ENCODE data around the gene TDRD3.

TDRD3 gene

DNA sequence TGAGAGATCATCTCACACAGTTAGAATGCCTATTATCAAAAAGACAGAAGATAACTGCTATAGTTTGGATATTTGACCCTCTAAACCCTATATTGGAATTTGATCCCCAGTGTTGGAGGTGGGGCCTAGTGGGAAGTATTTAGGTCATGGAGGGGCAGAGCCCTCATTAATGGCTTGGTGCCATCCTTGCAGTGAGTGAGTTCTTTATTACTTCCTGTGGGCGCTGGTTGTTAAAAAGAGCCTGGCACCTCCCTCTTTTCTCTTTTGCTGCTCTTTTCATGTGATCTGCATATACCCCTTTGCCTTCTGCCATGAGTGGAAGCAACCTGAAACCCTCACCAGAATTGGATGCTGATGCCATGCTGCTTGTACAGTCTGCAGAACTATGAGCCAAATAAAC, 66.8 kb downstream of the TDRD3 start:
- no peak for DNase-seq

DNA sequence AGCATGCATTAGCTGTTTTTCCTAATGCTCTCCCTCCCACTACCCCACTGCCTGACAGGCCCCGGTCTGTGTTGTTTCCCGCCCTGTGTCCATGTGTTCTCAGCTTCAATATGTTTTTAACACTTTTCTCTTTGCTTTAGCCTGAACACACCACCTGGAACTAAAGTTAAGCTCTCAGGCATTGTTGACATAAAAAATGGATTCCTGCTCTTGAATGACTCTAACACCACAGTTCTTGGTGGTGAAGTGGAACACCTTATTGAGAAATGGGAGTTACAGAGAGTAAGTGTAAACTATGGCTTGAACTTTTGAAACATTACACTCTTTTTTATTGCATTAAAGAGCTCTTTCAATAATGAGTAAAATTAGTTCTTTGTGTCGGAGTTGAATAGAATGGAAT, 70.1 kb downstream of the TDRD3 start:
- no peak for DNase-seq

DNA sequence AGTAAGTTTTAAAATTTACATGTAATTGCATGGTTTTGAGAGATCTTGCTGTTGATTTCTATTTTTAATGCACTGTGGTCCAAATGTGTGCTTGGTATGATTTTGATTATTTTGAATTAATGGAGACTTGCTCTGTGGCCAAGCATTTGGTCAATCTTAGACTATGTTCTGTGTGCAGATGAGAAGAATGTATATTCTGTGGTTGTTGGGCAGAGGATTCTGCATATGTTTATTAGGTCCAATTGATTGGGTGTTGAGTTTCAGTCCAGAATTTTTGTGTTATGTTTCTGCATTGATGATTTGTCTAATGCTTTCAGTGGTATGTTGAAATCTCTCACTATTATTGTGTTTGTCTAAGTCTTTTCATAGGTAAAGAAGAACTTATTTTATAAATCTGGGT, 82.3 kb downstream of the TDRD3 start:
- no peak for DNase-seq

DNA sequence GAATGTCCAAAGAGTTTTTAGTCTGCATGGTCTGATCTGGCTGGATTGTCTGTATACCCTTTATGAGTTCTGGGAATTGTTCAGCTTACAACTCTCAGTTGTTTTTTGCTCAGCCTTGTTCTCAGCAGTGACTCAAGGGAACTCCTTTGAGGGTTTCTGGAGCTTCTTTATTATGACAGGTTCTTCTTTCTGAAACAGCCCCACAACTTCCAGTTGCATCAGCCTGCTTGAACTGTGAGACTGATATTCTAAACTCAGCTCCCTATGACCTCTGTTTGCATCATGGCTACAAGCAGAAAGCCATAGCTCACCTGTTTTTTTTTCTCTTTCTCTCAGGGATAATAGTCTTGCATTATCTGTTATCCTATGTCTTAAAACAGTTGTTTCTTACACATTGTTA, 85.0 kb downstream of the TDRD3 start:
- DNase-seq: no peak

DNA sequence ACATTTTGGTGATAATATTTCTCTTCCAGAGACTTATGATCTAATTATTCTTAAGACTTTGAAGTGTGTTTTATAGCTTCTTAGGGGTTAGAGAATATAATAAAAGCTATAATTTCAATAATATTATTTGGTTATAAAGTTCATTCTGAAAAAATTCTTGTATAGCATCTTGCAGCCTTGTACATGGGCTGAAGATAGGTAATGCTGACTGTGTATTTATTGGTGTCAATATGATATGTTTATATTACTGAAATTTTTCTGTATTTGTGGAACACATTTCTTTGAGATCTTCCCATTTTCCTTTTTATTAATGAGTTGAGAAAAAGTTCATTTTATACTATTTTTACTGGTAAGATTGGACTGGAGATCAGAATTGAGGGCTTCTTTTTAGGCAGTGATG, 87.8 kb downstream of the TDRD3 start:
- DNase-seq: no peak

DNA sequence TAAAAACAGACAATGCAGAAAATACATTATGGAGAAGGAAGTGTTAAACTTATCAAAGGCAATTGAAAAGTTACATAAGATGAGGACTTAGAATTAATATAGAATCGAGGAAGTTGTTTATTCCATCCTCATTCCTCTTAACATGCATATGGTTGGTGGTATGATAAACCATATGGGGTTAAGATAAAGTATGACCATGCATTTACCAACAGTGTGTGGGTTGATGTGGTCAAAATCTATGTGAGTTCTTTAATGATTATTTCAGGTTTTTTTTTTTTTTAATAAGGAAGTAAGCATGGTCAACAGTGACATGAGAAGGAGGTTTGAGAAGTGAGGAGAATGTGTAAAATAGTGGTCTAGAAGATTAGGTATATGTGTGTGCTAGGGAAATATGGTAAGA, 94.5 kb downstream of the TDRD3 start:
- DNase-seq: no peak

DNA sequence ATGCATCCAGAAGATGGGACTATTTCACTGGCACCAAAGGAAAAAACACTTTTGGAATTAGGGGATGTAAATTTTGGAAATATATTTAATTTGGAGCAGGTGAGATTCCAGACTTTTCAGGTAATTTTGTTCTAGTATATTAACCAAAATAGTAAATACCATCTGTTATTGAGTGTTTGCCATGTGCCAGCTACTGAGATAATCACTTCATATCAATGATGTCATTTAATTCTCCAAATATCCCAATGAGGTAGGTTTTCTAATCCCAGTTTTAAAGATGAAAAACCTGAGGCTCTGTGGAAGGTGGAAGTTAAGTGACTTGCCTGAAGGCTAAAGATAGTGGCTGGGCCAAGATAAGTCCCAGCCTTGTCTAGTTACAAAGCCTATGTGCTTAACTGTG, 95.2 kb downstream of the TDRD3 start:
- DNase-seq: no peak

DNA sequence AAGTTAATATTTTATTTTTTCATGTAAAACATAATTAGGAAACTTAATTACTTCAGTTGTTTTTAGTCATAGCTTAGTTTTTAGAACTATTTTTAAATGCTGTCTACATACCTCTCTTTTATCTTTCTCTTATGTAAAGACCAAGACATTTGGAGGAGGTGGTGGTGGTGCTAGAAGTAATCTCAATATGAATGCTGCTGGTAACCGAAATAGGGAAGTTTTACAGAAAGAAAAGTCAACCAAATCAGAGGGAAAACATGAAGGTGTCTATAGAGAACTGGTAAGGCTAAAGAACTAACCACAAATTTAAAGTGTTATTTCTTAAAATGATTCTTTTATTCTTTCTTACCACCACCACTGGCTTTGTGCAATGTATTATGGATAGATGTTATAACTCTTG, 97.3 kb downstream of the TDRD3 start:
- no peak for DNase-seq

DNA sequence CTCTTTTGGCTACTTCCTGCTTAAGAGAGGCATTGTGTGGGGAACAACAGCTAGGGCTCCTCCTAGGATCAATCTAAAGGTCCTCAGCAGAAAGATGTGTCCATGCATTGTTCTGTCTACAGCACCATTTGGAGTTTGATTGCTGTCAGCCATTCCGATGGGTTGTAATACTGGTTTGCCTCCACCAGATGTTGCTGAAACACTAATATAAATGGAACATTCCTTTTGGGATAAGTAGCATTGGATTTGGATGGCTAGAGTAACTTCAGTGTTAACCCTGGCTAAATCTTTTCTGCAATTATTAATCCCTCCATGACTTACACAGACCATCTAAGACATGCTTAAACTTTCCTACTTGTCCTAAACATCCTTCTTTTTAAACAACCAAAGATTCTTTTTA, 104.2 kb downstream of the TDRD3 start:
- no peak for DNase-seq

DNA sequence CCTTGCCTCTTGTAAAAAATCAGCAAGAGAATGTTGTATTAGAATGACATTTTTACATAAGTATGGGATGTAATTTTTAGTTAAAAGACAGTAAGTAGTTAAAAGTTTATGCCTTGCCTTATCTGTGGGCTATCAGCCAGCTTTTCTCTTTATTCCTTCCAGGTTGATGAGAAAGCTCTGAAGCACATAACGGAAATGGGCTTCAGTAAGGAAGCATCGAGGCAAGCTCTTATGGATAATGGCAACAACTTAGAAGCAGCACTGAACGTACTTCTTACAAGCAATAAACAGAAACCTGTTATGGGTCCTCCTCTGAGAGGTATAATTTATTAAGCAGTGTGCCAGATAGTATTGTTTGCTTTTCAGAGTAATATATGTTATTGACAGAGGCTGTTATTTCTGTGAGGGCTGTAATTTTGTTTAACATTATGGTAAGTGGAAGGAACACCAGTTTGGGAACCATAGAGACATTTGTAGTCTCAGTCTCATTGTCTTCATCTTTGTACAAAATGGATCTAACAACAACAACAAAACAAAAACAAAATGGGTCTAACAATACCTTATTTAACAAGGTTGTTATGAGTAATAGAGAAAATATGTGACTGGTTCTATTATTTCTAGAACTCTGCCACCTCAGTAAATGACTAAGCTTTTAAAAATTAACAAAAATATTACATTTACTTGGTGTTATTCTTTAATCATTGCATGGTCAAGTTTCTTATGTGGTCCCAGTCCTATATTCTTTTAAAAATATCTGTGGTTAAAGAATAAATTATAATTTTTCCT, 112.8 kb downstream of the TDRD3 start:
- no peak for DNase-seq

DNA sequence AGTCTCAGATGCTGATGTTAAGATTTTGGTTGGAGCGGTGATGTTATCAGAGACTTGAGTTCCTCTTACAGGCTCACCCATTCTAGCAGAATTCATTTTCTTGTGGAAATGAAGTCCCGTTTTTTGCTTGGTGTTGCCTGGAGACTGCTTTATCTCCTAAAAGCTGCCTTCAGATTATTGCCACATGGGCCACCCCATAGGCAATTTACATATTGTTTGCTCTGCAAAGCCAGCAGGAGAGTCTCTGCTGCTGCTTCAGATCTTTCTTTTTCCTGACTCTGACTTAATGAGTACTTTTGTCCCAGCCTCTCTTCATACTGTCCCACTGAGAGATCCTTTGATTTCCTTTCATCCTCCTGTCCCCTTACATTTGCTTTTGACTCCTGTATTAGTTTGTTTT, 114.6 kb downstream of the TDRD3 start:
- DNase-seq: no peak

DNA sequence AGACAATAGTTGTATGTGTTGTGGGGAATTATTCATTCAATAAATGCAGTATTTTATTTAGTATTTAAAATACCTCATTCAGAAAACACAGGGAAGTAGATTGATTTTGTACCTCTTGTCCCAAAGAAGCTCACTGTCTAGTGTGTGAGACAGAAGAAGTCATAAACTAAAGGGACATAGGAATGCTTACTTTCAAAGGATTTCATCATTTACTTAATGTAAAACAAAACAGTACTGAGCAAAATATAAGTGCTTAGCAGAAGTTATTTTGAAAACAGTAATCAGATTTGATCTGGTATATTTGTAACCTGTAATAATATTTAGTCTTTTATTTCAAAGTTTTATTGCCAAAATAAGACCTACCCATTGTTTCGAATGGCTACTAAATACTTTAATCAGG, 117.9 kb downstream of the TDRD3 start:
- DNase-seq: no peak

DNA sequence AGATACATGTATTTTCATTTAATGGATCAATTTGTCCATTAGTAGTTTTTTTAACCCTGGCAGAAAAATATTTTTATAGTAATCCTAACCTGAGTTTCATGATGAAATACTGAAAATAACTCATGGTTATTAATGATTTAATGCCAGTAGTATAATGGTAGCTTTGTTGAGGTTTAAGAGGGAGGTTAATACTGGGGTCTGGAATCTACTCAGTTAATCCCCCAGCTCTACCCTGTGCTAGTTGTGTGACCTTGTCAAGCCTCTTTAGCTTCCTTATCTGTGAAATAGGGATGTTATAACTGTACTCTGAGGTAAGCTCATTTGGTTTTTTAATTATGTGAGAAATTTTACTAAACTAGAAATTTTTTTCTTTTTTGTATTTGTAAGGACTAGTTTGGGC, 122.5 kb downstream of the TDRD3 start:
- DNase-seq: no peak

DNA sequence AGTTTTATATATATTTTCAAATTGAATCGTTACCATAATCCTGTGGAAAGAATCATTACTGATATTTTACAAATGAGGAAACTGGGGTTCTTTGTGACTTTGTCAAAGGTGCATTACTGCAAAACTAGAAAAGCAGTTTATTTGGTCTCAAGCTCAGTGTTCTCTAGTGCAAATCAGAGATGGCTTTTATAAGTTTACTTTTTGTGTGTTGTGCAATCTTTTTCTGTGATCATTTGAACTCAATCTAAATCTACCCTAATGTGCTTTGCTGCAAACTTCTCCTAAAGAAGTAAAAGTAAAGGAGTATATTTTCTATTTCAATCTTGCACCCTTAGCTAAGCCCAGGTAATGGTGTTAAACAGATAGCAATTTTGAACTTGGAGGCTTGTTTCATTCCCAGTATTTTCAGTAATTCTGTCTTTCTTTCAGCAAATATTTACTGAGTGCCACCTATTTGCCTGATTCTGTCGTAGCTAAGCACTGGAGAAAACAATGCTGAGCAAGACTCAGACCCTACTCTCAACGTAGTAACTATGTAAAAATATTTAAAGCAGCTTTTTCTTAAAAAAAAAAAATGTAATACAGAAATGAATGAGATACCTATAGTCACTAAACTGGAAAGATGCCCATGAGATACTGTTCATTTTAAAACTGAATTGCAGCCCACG, 124.0 kb downstream of the TDRD3 start:
- no peak for DNase-seq

DNA sequence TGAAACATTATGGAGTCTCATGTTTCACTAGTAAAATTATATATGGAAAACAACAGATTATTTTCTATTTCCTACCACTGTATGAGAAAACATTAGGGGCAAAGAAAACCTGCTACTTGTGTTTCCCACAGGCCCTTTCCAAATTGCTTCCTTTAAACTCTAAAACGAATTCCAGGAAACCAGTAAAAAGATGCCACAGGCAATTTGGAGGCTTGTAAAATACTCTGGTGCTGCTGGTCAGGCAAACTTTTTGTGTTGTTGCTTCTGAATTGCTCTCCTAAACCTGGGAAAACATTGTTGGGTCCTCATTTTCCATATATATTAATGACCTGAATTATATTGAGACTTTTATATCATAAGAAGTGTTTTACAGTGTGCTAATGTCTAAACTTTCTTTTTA, 141.5 kb downstream of the TDRD3 start:
- no peak for DNase-seq

DNA sequence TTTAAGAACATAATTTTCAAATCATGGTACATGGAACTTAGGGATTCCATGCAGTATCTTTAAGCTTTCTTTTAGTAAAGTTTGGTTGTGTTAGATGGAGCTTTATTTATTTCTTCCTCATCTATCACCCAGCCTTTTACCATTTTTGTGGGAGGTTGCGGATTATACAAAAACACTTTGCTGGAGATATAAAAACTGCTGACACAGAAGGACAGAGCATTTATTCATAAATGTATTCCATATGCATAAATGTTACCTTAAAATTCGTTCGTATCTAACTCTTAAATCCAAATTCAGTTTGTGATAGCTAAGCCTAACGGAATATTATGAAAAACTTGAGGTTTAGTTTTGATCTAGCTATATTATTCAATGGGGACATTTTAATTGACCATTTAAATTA, 143.3 kb downstream of the TDRD3 start:
- no peak for DNase-seq

DNA sequence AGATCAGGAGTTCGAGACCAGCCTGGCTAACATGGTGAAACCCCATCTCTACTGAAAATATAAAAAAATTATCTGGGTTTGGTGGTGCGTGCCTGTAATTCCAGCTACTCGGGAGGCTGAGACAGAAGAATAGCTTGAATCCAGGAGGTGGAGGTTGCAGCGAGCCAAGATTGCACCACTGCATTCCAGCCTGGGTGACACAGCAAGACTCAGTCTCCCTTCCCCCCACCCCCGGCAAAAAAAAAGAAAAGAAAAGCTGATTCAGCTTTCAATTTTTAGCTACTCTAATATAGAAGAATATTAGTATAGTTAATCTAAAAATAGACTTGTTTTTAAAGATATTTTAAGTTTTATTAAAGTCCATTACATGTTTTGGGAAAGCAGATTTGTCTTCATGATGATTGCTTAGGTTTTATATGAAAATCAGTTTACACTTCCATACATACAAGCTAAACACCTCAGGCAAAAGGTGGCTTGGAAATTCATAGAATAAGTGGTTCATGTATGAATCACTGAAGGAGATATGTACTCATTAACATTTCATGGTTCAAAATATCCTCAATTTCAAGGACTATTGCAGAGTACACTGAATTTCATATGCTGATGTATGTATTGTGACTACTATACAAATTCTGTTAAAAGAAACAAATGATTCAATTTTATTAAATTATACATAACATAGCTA, 165.2 kb downstream of the TDRD3 start:
- DNase-seq: no peak

DNA sequence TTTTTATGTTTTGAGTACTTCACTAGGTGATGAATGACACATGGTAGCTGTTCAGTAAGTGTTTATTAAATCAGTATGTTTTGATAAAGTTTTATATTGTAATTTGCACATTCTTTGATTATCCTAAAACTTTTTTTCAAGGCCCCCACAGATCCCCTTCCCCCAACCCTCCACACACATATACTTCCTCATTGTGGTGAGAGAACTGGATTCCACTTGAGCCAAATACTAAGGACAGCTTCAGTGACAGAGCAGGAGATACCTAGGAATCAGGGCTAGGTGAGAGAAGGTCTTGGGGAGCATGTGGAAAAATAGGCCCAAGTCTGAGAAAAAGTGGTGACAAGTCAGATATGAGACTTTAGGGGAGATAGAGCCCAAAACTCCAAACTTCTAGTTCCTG, 174.6 kb downstream of the TDRD3 start:
- no peak for DNase-seq

DNA sequence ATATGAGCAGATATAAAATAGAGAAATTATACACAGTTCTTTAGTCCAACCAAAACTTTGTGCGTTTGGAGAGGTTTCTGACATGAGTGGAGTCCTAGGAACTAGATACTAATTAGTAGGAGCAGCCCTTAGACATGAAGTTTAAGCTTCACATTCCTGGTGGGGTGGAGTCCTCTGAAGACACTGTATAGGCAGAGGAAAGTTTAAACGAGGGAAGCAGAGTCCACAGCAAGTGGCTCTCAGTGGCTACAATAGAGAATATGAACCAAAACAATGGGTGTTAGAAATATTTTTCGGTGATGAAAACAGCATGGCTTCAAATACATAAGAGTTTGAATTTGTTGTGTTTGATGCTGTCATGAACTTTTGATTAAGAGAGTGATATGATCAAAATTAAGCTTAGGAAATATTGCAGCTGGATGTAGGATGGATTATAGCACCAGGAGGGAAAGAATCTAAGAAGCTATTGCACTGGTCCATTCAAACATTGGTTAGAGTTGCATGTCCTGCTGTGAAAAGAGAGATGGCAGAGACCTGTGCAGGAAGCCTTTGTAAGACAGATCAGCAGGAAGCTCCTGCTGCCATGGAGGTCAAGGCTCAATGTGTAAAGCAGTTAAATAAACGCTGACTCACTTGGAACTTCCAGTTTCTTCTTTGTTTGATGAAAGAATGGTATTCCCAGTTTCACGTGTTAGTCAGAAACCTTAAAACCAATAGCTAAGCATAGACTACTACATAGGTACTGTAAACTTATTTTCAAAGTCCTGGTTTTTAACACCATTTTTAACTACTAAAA, 175.2 kb downstream of the TDRD3 start:
- no peak for DNase-seq

DNA sequence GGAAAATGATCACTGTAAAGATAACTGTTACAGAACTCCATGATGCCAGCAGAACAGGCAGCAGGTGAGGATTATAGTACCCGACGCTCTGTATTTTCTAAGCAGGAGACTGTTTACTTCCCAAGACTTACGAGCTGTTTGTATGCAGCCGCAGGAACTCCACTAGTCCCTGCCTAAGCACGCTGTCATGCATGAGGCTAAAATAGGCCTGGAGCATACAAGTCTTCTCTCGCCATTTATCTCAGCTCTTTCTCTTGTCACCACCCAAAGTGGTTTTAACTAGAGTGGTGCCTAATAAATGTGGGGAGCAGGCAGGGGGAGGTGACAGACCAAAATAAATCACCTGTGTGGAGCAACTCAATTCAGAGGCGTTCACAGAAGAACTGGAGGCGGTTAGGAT, 175.8 kb downstream of the TDRD3 start:
- DNase-seq: no peak

DNA sequence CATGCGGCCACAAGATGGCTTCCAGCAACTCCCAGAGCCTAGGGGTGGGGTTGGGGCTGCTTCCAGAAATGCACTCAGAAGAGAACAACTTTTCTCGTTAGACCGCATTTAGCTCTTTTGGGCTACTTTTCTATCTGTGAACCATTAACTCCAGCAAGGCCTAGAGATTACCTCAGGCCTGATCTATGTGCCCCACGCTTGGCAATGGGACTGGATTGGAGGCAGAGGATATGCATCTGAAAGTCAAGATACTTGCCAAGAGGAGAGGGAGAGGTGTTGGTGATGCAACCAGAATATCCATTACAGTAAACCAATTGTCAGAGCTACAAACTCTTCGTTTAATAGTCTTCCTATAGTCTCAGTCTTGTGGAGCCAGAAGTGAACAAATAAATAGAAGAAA, 177.7 kb downstream of the TDRD3 start:
- no peak for DNase-seq

DNA sequence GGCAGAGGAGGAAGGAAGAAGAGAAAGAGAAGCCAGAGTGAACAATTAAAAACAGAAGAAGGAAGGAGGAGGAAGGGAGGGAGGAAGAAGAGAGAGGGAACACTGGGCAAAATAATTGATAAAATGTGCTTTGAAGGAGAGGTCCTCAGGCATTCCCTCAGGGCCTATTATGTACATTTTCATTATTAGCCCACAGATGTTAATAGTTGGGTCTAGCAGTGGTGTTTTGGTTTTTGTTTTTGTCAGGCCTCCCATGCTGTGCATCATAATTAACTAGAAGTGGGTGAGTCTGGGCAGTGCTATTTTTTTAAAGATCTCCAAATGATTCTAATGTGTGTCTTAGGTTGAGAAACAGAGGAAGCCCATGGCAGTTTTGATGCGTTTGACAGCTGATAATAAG, 178.1 kb downstream of the TDRD3 start:
- DNase-seq: no peak

DNA sequence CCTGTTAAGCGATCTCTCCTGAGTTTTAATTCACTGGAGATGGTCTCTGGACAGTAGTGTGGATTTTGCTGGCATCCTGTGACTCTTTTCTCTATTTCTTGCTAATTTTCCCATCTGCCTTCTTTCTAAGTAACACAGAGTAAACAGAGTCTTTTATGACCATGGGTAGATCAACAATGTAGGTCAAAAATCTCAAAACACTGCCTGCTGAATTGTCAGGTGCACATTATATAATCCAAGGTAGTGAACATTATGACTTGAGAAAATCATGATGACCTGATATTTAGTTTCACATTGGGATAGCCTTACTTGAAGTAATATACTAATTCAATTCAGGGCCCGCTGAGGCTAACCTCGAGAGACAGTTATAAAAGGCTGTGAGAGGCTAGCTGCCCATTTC, 180.7 kb downstream of the TDRD3 start:
- DNase-seq: no peak
